Small intestine (tissue), 7 donors: ENCODE results near the gene FAM170B. TPM values are rescaled to one million over a fixed set of nuclear protein-coding genes. Genes with fewer than 3 reads are reported as not detected.

ENCODE experiments used
- DNase-seq, 2 donors: peaks; one replicate each; pipeline versions ENCODE4 v3.0.0 to v3.0.0-alpha.2; 2013
- FAIRE-seq: peaks from 2 replicates; lab custom pipeline; 2012; peaks lifted over from hg19 to GRCh38; lab: Jason Lieb, UNC
- H3K27ac ChIP-seq, 3 donors: one replicate each; pipeline ENCODE4 v1.5.1; 2013; ENCODE audit warnings: low read length in 2 of 3, mild to moderate bottlenecking in 2 of 3, control low read depth in 1 of 3, inconsistent platforms in 1 of 3, low read depth in 1 of 3, moderate library complexity in 1 of 3
- H3K27me3 ChIP-seq, 3 donors: one replicate each; pipeline ENCODE4 v1.6.1; 2013; ENCODE audit warnings: low read length in 3 of 3, inconsistent platforms in 1 of 3; ENCODE audit not compliant: control insufficient read depth in 3 of 3, insufficient read depth in 3 of 3
- H3K36me3 ChIP-seq, 3 donors: one replicate each; pipeline ENCODE4 v1.6.1; 2013; ENCODE audit warnings: low read length in 3 of 3, inconsistent platforms in 1 of 3, low read depth in 1 of 3, mild to moderate bottlenecking in 1 of 3, moderate library complexity in 1 of 3; ENCODE audit not compliant: control insufficient read depth in 3 of 3, insufficient read depth in 2 of 3
- H3K4me1 ChIP-seq, 3 donors: one replicate each; pipeline ENCODE4 v1.6.1; 2013; ENCODE audit warnings: low read length in 2 of 3, inconsistent platforms in 1 of 3, low read depth in 1 of 3, mild to moderate bottlenecking in 1 of 3, moderate library complexity in 1 of 3; ENCODE audit not compliant: control insufficient read depth in 3 of 3, insufficient read depth in 2 of 3
- H3K4me3 ChIP-seq, 3 donors: one replicate each; pipeline ENCODE4 v1.5.1; 2013; ENCODE audit warnings: low read length in 3 of 3, control low read depth in 1 of 3, inconsistent platforms in 1 of 3, low read depth in 1 of 3, mild to moderate bottlenecking in 1 of 3, moderate library complexity in 1 of 3
- H3K9me3 ChIP-seq, 2 donors: one replicate each; pipeline ENCODE4 v1.6.1; 2013; ENCODE audit warnings: low read depth in 1 of 2, low read length in 1 of 2; ENCODE audit not compliant: control insufficient read depth in 2 of 2, insufficient read depth in 1 of 2
- WGBS, 3 donors: extraction: QIAGEN DNeasy Blood & Tissue Kit; methylation state at CpG; one replicate each; pipeline ENCODE4 v1.1.7; 2013; 5-methylcytosine and 5-hydroxymethylcytosine counted together
- polyA plus RNA-seq, 4 donors: library from polyadenylated mRNA; stranded (reverse) in 3 of 4; unstranded in 1 of 4; fragments of 200-250 nt in 3 of 4; fragments of 120-200 nt in 1 of 4; gene quantifications; one replicate each; pipeline versions ENCODE4 v1.2.1 to v1.2.3, GENCODE V29; 2013
- donor health status: healthy with polysubstance abuse.
- donor health status: control.
- donor health status: control.
- donor health status: Bipolar disorder and iron deficiency.
- donor health status: healthy.

FAM170B gene
- polyA plus RNA-seq, 4 donors = not detected

- Histone ChIP-seq H3K4me1 (no peaks in the 10 kb centered on the region), H3K36me3 (peaks cover 0 to 10% (median 0%) of the 10 kb centered on the region in 3 donors), H3K27ac (peak overlapping the region in 1 of 3 donors; percentile 35), H3K4me3 (no peak overlapping the region), H3K27me3 (peaks cover 8 to 23% (median 10%) of the 10 kb centered on the region in 3 donors), H3K9me3 (no peaks in the 10 kb centered on the region)
- FAIRE-seq (no peak), DNase-seq (no peak)
- 74 to 82% (median 75%) methylated on average over 3 of the region's 3 CpGs for WGBS, 3 donors
Observed at GRCh38 chr10:49112098-49112497, 21.7 kb downstream of the FAM170B start.

GRCh38 chr10:49111320-49111698, 22.5 kb downstream of the FAM170B start:
- FAIRE-seq = no peak
- WGBS, 3 donors = 59 to 74% (median 61%) methylated on average over 8 of the region's 8 CpGs
- H3K9me3 ChIP-seq = no peaks in the 10 kb centered on the region
- H3K27ac ChIP-seq = no peak overlapping the region
- H3K4me3 ChIP-seq = no peak overlapping the region
- H3K4me1 ChIP-seq = no peaks in the 10 kb centered on the region
- DNase-seq = no peak
- H3K36me3 ChIP-seq = peaks cover 0 to 10% (median 0%) of the 10 kb centered on the region in 3 donors
- peaks cover 8 to 23% (median 10%) of the 10 kb centered on the region in 3 donors for H3K27me3 ChIP-seq

- no peaks in the 10 kb centered on the region for H3K4me1 ChIP-seq
- no peak overlapping the region for H3K27ac ChIP-seq
- no peak overlapping the region for H3K4me3 ChIP-seq
- peaks cover 0 to 10% (median 0%) of the 10 kb centered on the region in 3 donors for H3K36me3 ChIP-seq
- peaks cover 8 to 20% (median 10%) of the 10 kb centered on the region in 3 donors for H3K27me3 ChIP-seq
- H3K9me3 ChIP-seq = no peaks in the 10 kb centered on the region
- WGBS, 3 donors = 85 to 89% (median 86%) methylated on average over 4 of the region's 4 CpGs
- DNase-seq = no peak
- FAIRE-seq = no peak
Observed at GRCh38 chr10:49110684-49111319, 23.0 kb downstream of the FAM170B start.

- WGBS, 3 donors = 43 to 54% (median 52%) methylated on average over 9 of the region's 9 CpGs
- Histone ChIP-seq H3K27me3 (peaks cover 3 to 15% (median 6%) of the 10 kb centered on the region in 3 donors), H3K4me1 (no peaks in the 10 kb centered on the region), H3K4me3 (no peak overlapping the region), H3K9me3 (no peaks in the 10 kb centered on the region), H3K36me3 (peaks cover 0 to 10% (median 0%) of the 10 kb centered on the region in 3 donors), H3K27ac (peak overlapping the region in 1 of 3 donors; percentile 17)
- peak; percentile 10 to 49 for DNase-seq
- FAIRE-seq = no peak
Observed at GRCh38 chr10:49109669-49110340, 24.0 kb downstream of the FAM170B start.

GRCh38 chr10:49108656-49109055, 25.2 kb downstream of the FAM170B start:
- Histone ChIP-seq H3K4me3 (no peak overlapping the region), H3K9me3 (no peaks in the 10 kb centered on the region), H3K4me1 (no peaks in the 10 kb centered on the region), H3K27ac (no peak overlapping the region), H3K36me3 (peaks cover 0 to 10% (median 0%) of the 10 kb centered on the region in 3 donors), H3K27me3 (peaks cover 0 to 4% (median under 1%) of the 10 kb centered on the region in 3 donors)
- WGBS, 3 donors = 85 to 91% (median 90%) methylated on average over 7 of the region's 7 CpGs
- no peak for DNase-seq
- no peak for FAIRE-seq

GRCh38 chr10:49107887-49108267, 25.9 kb downstream of the FAM170B start:
- Histone ChIP-seq H3K4me3 (no peak overlapping the region), H3K9me3 (no peaks in the 10 kb centered on the region), H3K36me3 (peaks cover 0 to 10% (median 0%) of the 10 kb centered on the region in 3 donors), H3K4me1 (no peaks in the 10 kb centered on the region), H3K27ac (no peak overlapping the region), H3K27me3 (peaks cover 0 to 2% (median 0%) of the 10 kb centered on the region in 3 donors)
- FAIRE-seq (no peak), DNase-seq (no peak)
- WGBS, 3 donors = 88 to 93% (median 91%) methylated on average over 8 of the region's 8 CpGs

GRCh38 chr10:49107111-49107886, 26.5 kb downstream of the FAM170B start:
- WGBS, 3 donors = 90 to 94% (median 94%) methylated on average over 17 of the region's 17 CpGs
- DNase-seq = no peak
- peaks cover 0 to 10% (median 0%) of the 10 kb centered on the region in 3 donors for H3K36me3 ChIP-seq

GRCh38 chr10:49106451-49106850, 27.4 kb downstream of the FAM170B start:
- DNase-seq = no peak
- H3K4me1 ChIP-seq = no peaks in the 10 kb centered on the region
- no peaks in the 10 kb centered on the region for H3K27me3 ChIP-seq
- no peak overlapping the region for H3K27ac ChIP-seq
- WGBS, 3 donors = 59 to 73% (median 68%) methylated on average over 7 of the region's 7 CpGs
- H3K9me3 ChIP-seq = no peaks in the 10 kb centered on the region
- FAIRE-seq = no peak
- no peak overlapping the region for H3K4me3 ChIP-seq
- H3K36me3 ChIP-seq = peaks cover 0 to 10% (median 0%) of the 10 kb centered on the region in 3 donors

More at GRCh38 chr10:49107111-49107886, 26.5 kb downstream of the FAM170B start:
- Histone ChIP-seq H3K4me1 (no peaks in the 10 kb centered on the region), H3K27ac (no peak overlapping the region), H3K27me3 (peaks cover 0 to 2% (median 0%) of the 10 kb centered on the region in 3 donors), H3K9me3 (no peaks in the 10 kb centered on the region), H3K4me3 (no peak overlapping the region)
- no peak for FAIRE-seq
